Epithelial cell of esophagus (primary cell): ENCODE data around the gene FMNL1.
A peak's percentile ranks its signal among the peaks of the same experiment; 100 is the strongest.

ENCODE experiments used
- DNase-seq: peaks from one replicate; pipeline ENCODE4 v3.0.0; 2010; ENCODE audit warnings: low read depth
- H3K4me3 ChIP-seq: 2 replicates; pipeline ENCODE4 v1.5.1; 2011; ENCODE audit warnings: mild to moderate bottlenecking, low read length, control low read depth
- TF ChIP-seq, protein P1 (sequence below): IDR thresholded peaks from 2 replicates; pipeline ENCODE4 v1.5.1; 2011; ENCODE audit warnings: low read depth, mild to moderate bottlenecking, low read length, control low read depth, inconsistent platforms; ENCODE audit not compliant: insufficient read depth; ENCODE audit errors: missing control alignments

The FMNL1 gene

DNA sequence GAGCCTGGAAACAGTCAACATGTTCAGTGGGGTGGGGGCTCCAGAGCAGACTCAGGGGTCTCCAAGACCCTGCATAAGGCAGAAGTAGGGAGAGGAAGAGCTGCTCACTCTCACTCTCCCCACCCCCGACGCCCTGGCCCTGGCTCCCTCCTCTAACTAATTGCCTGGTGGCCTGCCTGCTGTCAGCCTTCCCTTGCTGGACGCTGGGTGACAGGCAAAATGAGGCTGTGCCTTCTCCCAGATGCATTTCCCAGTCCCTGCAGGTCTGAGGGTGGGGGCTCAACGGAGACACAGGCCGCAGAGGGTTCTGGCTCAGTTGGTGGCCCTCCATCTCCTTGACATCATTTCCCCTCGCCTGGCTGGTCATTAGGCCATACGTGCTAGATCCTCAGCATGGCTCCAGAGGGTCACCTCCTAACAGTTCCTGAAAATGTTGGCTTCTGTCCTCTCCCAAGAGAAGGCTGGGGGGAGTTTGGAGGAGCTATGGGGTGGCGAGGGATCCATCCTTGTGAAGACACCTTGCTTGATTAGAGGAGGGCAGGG, 1.4 kb downstream of the FMNL1 start:
- TF ChIP-seq, protein P1, sequence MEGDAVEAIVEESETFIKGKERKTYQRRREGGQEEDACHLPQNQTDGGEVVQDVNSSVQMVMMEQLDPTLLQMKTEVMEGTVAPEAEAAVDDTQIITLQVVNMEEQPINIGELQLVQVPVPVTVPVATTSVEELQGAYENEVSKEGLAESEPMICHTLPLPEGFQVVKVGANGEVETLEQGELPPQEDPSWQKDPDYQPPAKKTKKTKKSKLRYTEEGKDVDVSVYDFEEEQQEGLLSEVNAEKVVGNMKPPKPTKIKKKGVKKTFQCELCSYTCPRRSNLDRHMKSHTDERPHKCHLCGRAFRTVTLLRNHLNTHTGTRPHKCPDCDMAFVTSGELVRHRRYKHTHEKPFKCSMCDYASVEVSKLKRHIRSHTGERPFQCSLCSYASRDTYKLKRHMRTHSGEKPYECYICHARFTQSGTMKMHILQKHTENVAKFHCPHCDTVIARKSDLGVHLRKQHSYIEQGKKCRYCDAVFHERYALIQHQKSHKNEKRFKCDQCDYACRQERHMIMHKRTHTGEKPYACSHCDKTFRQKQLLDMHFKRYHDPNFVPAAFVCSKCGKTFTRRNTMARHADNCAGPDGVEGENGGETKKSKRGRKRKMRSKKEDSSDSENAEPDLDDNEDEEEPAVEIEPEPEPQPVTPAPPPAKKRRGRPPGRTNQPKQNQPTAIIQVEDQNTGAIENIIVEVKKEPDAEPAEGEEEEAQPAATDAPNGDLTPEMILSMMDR = no peak
- DNase-seq = no peak
- no peak overlapping the region for H3K4me3 ChIP-seq

DNA sequence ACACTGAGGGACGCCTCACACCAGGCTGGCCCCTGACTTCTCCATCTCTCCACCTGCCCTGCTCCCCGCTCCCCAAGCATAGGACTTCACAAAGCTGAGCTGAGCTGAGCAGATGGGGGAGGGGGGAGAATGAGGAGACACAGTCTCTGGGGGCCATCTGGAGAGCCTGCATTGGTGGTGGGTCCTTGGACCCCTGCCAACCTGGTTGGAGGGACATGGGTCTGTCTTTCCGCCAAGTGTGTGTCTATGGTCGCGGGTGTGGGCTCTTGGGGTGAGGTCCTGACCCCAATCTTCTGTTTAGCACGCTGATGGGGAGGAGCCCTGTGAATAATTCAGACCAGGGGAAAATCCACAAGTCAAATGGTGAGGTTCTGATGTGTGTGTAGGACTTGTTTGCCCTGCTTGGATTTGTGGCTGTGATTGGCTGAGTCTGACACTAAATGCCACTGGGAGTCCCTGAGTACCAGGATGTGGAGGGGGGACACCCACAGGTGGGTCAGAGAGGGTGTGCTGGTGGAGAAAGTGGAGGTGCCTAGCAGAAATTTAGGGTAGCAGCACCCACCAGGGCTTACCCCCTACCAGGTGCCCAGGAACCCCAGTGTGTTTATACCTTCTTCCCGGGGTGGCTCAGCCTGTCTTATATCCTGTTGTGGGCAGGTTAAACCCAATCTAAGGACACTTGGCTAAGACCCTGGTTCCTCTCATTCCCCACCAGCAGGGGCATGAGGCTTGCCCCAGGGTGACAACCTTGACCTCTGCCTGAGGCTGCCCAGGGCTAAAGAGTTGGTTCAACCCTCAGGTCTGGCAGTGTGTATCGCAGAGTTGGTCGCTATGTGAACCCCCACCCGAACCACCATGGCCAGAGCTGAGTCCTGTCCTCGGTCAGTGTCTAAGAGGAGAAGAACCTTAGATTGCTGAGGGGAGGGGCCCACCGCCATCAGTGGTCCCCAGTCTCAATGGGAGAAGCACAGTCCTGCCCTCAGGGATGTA, 2.1 kb downstream of the FMNL1 start:
- H3K4me3 ChIP-seq = no peak overlapping the region
- TF ChIP-seq, protein P1 = no peak
- no peak for DNase-seq

DNA sequence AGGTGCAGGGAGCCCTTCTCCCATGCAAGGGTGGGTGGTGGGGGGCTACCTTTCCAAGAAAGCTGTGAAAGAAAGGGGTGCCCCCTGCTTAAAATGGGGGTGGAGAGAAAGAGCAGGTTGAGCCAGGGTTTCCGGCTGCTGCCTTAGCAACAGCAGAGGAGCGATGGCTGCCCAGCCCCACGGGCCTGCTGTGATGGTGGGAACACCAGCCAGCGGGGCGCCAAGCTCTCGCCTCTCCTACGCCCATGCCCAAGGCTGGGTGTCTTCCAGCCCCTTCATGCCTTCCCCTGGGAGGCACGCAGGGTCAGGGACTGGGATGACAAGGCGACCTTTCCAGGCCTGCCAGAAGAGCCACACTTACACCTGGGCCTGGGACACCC, 3.0 kb downstream of the FMNL1 start:
- no peak for DNase-seq
- H3K4me3 ChIP-seq = no peak overlapping the region
- TF ChIP-seq, protein P1 = no peak

DNA sequence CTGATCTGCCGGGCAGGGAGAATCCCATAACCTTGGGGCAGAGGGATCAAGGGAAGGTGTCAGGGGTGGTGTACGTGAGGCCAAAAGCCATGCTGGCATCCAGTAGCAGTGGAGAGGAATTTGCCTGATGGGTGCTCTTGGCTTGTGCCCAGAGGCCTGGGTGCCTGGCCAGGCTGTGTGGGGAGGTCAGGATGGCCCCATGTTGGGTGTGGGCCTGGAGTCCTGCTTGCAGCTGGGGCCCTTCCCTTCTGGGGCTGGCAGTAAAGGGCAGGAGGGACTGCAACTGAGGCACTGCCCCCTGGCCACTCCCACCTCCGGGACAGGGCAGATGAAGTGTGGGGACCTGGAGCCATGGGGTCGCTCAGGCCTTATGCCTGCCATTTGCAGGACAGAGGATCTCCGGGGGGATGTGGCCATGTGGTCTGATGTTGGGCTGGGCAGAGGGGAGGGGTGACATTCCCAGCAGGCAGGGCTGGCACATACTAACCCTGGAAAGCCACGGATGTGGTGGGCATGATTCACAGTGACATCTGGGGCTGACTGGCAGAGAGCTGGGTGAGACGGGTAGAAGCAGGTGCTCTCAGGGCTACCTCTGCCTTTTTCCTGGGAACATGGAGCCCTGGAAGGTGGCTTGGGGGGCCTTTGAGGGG, 3.5 kb downstream of the FMNL1 start:
- TF ChIP-seq, protein P1 = no peak
- H3K4me3 ChIP-seq = no peak overlapping the region
- peak; percentile 37 for DNase-seq

DNA sequence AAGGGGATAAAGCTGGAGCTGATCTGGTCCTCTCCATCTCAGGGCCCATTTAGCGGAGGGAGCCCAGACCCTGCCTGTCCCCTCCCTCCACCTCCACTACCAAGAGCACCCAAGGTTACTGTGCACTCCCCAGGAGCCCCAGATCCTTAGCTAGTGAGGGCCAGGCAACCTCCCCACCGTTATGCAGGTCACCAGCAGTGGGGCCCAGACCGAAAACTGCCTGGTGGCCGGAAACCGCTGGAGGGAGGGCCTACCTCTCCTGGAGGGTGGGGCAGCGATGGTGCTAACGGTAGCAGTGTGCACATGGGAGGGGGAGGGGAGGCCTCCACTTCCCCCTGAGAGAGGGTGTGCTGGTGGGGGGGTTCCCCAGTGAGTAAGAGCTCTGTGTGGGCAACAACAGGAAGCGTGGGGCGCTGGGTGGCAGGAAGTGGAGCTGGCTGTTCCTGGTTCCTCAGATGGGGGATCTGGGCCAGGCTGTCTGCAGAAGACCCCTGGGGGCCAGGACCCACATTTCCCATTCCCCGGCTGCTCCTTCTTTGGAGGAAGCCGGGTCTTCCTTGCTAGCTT, 4.4 kb downstream of the FMNL1 start:
- no peak overlapping the region for H3K4me3 ChIP-seq
- TF ChIP-seq, protein P1 = no peak

DNA sequence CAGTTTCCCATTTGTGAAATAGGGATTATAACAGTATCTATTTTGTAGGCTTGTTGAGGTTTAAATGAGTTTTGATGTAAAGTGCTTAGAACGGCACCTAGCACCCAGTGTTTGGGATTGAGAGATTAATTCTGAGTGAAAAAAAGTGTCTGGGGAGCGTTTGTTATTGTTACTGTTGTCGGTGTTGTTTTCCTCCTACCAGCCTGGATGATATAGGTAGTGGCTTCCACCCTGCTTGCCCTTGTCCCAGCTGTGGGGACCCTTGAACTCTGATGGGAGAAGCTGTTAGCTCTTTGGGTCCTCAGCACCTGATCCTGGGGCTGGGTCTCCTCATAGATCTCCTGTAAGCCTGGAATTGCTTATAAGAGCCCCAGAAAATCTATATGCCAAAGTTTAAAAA, 4.9 kb downstream of the FMNL1 start:
- no peak for DNase-seq
- TF ChIP-seq, protein P1 = no peak
- no peak overlapping the region for H3K4me3 ChIP-seq

More for the DNA sequence above, 4.4 kb downstream of the FMNL1 start:
- DNase-seq = peak; percentile 21
